WERI-Rb-1 (cell line): ENCODE measurements around the gene UQCRC1.

ENCODE experiments used
- DNase-seq: peaks from one replicate; pipeline ENCODE4 v3.0.0-alpha.2; 2020
- H3K27ac ChIP-seq: fragments of 250-450 bp; sonication (Bioruptor Pico); 2 replicates; pipeline ENCODE4 v1.5.1; 2020; ENCODE audit warnings: mild to moderate bottlenecking, moderate library complexity
- H3K27me3 ChIP-seq: fragments of 250-450 bp; sonication (Bioruptor Pico); 2 replicates; pipeline ENCODE4 v1.5.1; 2021; ENCODE audit warnings: mild to moderate bottlenecking, low read depth, moderate library complexity; ENCODE audit not compliant: insufficient read depth, severe bottlenecking
- H3K36me3 ChIP-seq: fragments of 250-450 bp; sonication (Bioruptor Pico); 2 replicates; pipeline ENCODE4 v1.5.1; 2020; ENCODE audit warnings: mild to moderate bottlenecking, moderate library complexity
- H3K4me3 ChIP-seq: 2 replicates; pipeline ENCODE4 v1.5.1; 2011; ENCODE audit warnings: low read depth, mild to moderate bottlenecking, control low read depth, low read length
- H3K9me3 ChIP-seq: fragments of 250-450 bp; sonication (Bioruptor Pico); 2 replicates; pipeline ENCODE4 v1.5.1; 2021; ENCODE audit warnings: mild to moderate bottlenecking, moderate library complexity; ENCODE audit not compliant: severe bottlenecking
- TF ChIP-seq, protein P1 (sequence below): IDR thresholded peaks from 2 replicates; pipeline ENCODE4 v1.5.1; 2011; ENCODE audit warnings: low read depth, mild to moderate bottlenecking, control low read depth, inconsistent platforms, low read length

Gene UQCRC1

GRCh38 chr3:48617559-48617958 lies 8.1 kb upstream of the UQCRC1 start:
- H3K36me3 ChIP-seq: peaks cover 33% of the 10 kb centered on the region
- no peak for DNase-seq
- H3K27me3 ChIP-seq: no peaks in the 10 kb centered on the region
- H3K9me3 ChIP-seq: peaks cover 8% of the 10 kb centered on the region
- no peak overlapping the region for H3K27ac ChIP-seq
- TF ChIP-seq, protein P1, sequence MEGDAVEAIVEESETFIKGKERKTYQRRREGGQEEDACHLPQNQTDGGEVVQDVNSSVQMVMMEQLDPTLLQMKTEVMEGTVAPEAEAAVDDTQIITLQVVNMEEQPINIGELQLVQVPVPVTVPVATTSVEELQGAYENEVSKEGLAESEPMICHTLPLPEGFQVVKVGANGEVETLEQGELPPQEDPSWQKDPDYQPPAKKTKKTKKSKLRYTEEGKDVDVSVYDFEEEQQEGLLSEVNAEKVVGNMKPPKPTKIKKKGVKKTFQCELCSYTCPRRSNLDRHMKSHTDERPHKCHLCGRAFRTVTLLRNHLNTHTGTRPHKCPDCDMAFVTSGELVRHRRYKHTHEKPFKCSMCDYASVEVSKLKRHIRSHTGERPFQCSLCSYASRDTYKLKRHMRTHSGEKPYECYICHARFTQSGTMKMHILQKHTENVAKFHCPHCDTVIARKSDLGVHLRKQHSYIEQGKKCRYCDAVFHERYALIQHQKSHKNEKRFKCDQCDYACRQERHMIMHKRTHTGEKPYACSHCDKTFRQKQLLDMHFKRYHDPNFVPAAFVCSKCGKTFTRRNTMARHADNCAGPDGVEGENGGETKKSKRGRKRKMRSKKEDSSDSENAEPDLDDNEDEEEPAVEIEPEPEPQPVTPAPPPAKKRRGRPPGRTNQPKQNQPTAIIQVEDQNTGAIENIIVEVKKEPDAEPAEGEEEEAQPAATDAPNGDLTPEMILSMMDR: no peak
- H3K4me3 ChIP-seq: no peak overlapping the region

GRCh38 chr3:48614044-48614443 lies 4.6 kb upstream of the UQCRC1 start:
- DNase-seq: no peak

DNA sequence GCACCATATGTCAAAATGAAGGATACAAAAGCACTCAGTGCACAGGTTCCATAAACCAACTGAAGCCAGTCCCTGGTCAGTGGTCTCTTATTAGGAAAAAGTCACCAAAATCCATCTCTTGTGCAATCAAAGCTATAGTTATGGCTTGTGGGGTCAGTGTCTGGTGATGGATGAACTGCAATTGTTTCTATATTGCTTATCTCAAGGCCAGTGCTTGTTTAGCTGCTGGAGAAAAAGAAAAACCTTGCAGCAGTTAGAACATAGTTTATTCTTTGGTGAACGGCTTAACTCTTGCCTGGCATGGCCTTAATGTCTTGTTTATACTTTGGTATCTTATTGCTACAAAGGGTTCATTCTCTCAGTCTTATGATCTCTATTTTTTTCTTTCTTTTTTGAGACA lies 2.9 kb upstream of the UQCRC1 start:
- Histone ChIP-seq H3K4me3 (no peak overlapping the region), H3K27me3 (no peaks in the 10 kb centered on the region), H3K27ac (no peak overlapping the region), H3K36me3 (peaks cover 24% of the 10 kb centered on the region), H3K9me3 (peaks cover 3% of the 10 kb centered on the region)
- TF ChIP-seq, protein P1: no peak
- DNase-seq: no peak

More at GRCh38 chr3:48614044-48614443, 4.6 kb upstream of the UQCRC1 start:
- Histone ChIP-seq H3K27me3 (no peaks in the 10 kb centered on the region), H3K9me3 (peaks cover 8% of the 10 kb centered on the region), H3K4me3 (no peak overlapping the region), H3K27ac (no peak overlapping the region), H3K36me3 (peaks cover 21% of the 10 kb centered on the region)
- TF ChIP-seq, protein P1: no peak

- TF ChIP-seq, protein P1: no peak
- peak; percentile 46 for DNase-seq
- Histone ChIP-seq H3K27me3 (no peaks in the 10 kb centered on the region), H3K9me3 (no peaks in the 10 kb centered on the region), H3K4me3 (no peak overlapping the region), H3K36me3 (peaks cover 61% of the 10 kb centered on the region), H3K27ac (no peak overlapping the region)
These were observed 1.9 kb downstream of the UQCRC1 start for GRCh38 chr3:48607519-48607918.

GRCh38 chr3:48601622-48601994 lies 7.8 kb downstream of the UQCRC1 start:
- Histone ChIP-seq H3K36me3 (peaks cover 91% of the 10 kb centered on the region), H3K9me3 (no peaks in the 10 kb centered on the region), H3K27ac (no peak overlapping the region), H3K4me3 (no peak overlapping the region), H3K27me3 (no peaks in the 10 kb centered on the region)
- TF ChIP-seq, protein P1: no peak
- no peak for DNase-seq

DNA sequence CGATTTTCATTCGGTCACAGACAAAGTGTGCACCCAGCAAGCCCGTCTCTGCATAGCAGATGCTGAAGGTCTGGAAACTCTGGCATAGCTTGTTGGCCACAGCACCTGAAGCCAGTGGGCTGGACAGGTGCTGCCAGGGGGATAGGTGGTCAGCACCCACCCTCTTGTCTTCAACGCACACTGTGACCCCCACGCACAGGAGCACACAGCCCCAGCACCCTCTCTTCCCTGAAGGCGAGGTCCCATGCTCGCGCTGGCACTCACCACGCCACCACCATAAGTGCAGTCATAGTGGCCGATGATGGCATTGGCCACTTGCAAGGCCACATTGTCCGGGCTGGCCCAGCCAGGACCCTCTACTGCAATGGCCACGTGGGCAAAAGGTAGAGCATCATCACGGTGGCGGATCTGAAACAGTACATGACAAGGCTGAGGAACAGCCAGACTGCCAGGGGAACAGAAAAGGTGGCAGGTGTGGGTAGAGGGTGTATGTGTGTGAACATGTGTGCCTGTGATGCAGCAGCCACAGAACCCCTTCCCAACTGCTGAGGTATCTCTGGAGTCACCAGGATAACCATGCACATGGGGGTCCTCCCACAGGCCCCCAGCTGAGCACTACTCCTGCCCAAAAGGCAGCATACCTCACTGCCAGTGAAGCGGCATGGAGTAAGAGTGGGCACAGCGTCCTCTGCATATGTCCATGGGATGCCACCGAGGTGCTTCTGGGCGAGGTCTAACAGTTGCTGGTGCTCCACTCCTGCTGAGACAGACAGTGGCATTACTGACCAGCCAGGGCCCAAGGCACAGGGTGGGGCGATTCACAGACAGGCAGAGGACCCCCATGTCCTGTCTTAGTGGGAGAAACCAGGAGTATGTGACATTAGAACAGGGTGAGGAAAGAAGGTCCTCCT lies 8.5 kb downstream of the UQCRC1 start:
- H3K27me3 ChIP-seq: no peaks in the 10 kb centered on the region
- H3K36me3 ChIP-seq: peaks cover 84% of the 10 kb centered on the region
- no peak overlapping the region for H3K27ac ChIP-seq
- TF ChIP-seq, protein P1: no peak
- H3K4me3 ChIP-seq: no peak overlapping the region
- DNase-seq: no peak
- no peaks in the 10 kb centered on the region for H3K9me3 ChIP-seq
